ENCODE data around the gene PAPPA.

DNA sequence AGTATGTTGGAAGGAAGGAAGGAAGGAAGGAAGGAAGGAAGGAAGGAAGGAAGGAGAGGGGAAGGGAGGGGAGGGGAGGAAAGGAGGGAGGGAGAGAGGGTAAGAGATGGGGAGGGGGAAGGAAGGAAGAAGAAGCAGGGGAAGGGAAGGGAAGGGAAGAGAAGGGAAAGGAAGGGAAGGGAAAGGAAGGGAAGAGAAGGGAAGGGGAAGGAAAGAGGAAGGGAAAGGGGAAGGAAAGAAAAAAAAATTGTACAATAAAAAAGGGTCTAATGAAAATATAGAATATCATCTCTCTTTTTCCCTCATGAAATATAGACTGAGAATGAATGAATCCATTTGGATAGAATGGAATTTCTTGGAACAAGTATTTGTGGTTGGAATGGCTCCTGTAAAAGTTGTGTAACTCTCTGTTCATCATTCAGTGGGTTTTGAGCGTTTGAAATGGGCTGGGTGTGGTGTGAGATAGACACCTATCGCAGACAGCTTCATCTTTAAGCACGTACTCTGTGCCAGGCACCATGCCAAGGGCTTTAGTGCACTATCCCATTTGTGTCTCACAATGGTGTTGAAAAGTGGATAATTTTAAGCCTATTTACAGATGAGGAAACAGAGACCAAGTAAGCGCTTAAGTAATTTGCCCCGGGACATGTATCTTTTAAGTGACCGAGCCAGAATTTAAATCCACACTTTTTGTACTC is 11.6 kb upstream of the PAPPA start:
- TF ChIP-seq GRHL2 (CRISPR knock-in tag; IDR thresholded peaks at IDR 0.05; ENCODE audit: insufficient replicate concordance, severe bottlenecking) = no peak
- TF ChIP-seq, protein P1, sequence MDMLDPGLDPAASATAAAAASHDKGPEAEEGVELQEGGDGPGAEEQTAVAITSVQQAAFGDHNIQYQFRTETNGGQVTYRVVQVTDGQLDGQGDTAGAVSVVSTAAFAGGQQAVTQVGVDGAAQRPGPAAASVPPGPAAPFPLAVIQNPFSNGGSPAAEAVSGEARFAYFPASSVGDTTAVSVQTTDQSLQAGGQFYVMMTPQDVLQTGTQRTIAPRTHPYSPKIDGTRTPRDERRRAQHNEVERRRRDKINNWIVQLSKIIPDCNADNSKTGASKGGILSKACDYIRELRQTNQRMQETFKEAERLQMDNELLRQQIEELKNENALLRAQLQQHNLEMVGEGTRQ (CRISPR knock-in tag; IDR thresholded peaks at IDR 0.05) = no peak
- TF ChIP-seq ETV6 (CRISPR knock-in tag; IDR thresholded peaks at IDR 0.05) = no peak
- TF ChIP-seq MXD4 (CRISPR knock-in tag; IDR thresholded peaks at IDR 0.05; ENCODE audit: borderline replicate concordance) = no peak
- TF ChIP-seq CTCF (IDR thresholded peaks at IDR 0.05) = no peak

All from WTC11 (cell line).